ENCODE measurements around the gene RAPGEF5. TPM values are rescaled to one million over a fixed set of nuclear protein-coding genes. Genes with fewer than 3 reads are reported as not detected.

Gene RAPGEF5
- total and polyA plus RNA-seq, 2 donors (not counting 3 experiments of a cell fraction or from before 2014, with no cell fraction given): 10.0 to 43.2 TPM

GRCh38 chr7:22166928-22167327, 190.0 kb downstream of the RAPGEF5 start:
- ChIA-PET POLR2A (no interaction called here), CTCF (interaction anchor here (2.3 kb wide), 1 partner anchor 13 kb away, joined by 4 read pairs; no protein-coding TSS in a partner anchor)
- no peaks in the 10 kb centered on the region for H3K9me3 ChIP-seq (replicated peaks; ENCODE audit: control insufficient read depth, insufficient read depth, low read length)
- no peak overlapping the region for H3K9ac ChIP-seq (replicated peaks; ENCODE audit: extremely low read depth, insufficient read depth, low read length)
- no peaks in the 10 kb centered on the region for H3K79me2 ChIP-seq (ENCODE audit: control insufficient read depth, insufficient read depth, low read length)
- no peaks in the 10 kb centered on the region for H4K20me1 ChIP-seq (replicated peaks; ENCODE audit: control insufficient read depth, extremely low read depth, insufficient read depth, low read length)
- intact Hi-C loops (cut with micrococcal nuclease): no loop called here
- H3K4me3 ChIP-seq (replicated peaks in 1 of 3; ENCODE audit: insufficient read depth in 1 of 3, low read depth in 1 of 3, low read length in 3 of 3): no peak overlapping the region
- FAIRE-seq (no peak), DNase-seq (ENCODE audit: low read depth, low spot score) (no peak)
- no peak for TF ChIP-seq GATA2 (IDR thresholded peaks at IDR 0.05; ENCODE audit: insufficient read depth, insufficient read length, low read depth, low read length)
- TF ChIP-seq JUN (IDR thresholded peaks at IDR 0.05; ENCODE audit: borderline replicate concordance, insufficient read depth, insufficient read length, low read depth): no peak
- no peak for TF ChIP-seq CTCF (IDR thresholded peaks at IDR 0.05; ENCODE audit: extremely low read depth in 1 of 2, insufficient read depth in 1 of 2, low read depth in 1 of 2, low read length in 2 of 2)
- TF ChIP-seq MAX (IDR thresholded peaks at IDR 0.05; ENCODE audit: insufficient read depth, insufficient read length): no peak
- TF ChIP-seq EZH2 (IDR thresholded peaks at IDR 0.05; ENCODE audit: borderline replicate concordance, low read depth, low read length, severe bottlenecking): no peak
- TF ChIP-seq POLR2A (IDR thresholded peaks at IDR 0.05; ENCODE audit: low read depth, low read length): no peak
- H3K9me1 ChIP-seq (replicated peaks; ENCODE audit: control insufficient read depth, extremely low read depth, insufficient read depth, low read length): no peaks in the 10 kb centered on the region
- no peak overlapping the region for H3K27ac ChIP-seq (ENCODE audit: insufficient read depth, low read depth, low read length)
- no peaks in the 10 kb centered on the region for H3K27me3 ChIP-seq (ENCODE audit: control insufficient read depth in 2 of 2, insufficient read depth in 2 of 2, low read length in 2 of 2)
- H2AFZ ChIP-seq (ENCODE audit: low read depth, low read length): no peak overlapping the region
- no peaks in the 10 kb centered on the region for H3K4me1 ChIP-seq (ENCODE audit: control insufficient read depth, extremely low read depth, insufficient read depth, low read length)
- peaks cover 0 to 6% of the 10 kb centered on the region in 2 experiments for H3K36me3 ChIP-seq (ENCODE audit: control insufficient read depth in 2 of 2, extremely low read depth in 1 of 2, insufficient read depth in 2 of 2, low read length in 2 of 2)
- no TSS peak for BruUV-seq (replicated peaks)
- no peak overlapping the region for H3K4me2 ChIP-seq (ENCODE audit: insufficient read depth, low read length)
- dilution Hi-C loops (cut with MboI; ENCODE audit: extremely low pct_ligation_motif_present, low sequenced_read_pairs): no loop called here

Data from endothelial cell of umbilical vein (primary cell).